CD4-positive, alpha-beta memory T cell (primary cell): Measurements from ENCODE around the gene RNF207. TPM values are rescaled to one million over a fixed set of nuclear protein-coding genes. Genes with fewer than 3 reads are reported as not detected.

Source experiments
- CTCF ChIA-PET: fragments of 350-600 bp; sonication (Branson Sonifier 250); formaldehyde crosslinking; loops from one replicate; lab custom pipeline; 2021; ENCODE audit warnings: inconsistent platforms; ENCODE audit not compliant: partially characterized antibody; lab: Charles Lee
- POLR2A ChIA-PET: fragments of 350-600 bp; sonication (Branson Sonifier 250); formaldehyde crosslinking; loops from one replicate; lab custom pipeline; 2021; ENCODE audit not compliant: partially characterized antibody; lab: Charles Lee
- DNase-seq, 5 donors: peaks; one replicate each; pipeline versions ENCODE4 v3.0.0 to v3.0.0-alpha.2; 2020 to 2022; ENCODE audit warnings: mixed read lengths in 1 of 5
- H3K27ac ChIP-seq: one replicate; pipeline ENCODE4 v1.7.0; 2013; ENCODE audit warnings: low read depth, low read length
- H3K27me3 ChIP-seq: 2 replicates; pipeline ENCODE4 v1.7.0; 2013; ENCODE audit warnings: mild to moderate bottlenecking, low read length, moderate library complexity; ENCODE audit not compliant: insufficient read depth
- H3K36me3 ChIP-seq: 2 replicates; pipeline ENCODE4 v1.7.0; 2013; ENCODE audit warnings: mild to moderate bottlenecking, low read length, moderate library complexity; ENCODE audit not compliant: insufficient read depth
- H3K4me1 ChIP-seq: 2 replicates; pipeline ENCODE4 v1.7.0; 2013; ENCODE audit warnings: mild to moderate bottlenecking, low read length, moderate library complexity; ENCODE audit not compliant: insufficient read depth
- H3K4me3 ChIP-seq, 2 donors: one replicate each; pipeline ENCODE4 v1.7.0; 2013; ENCODE audit warnings: low read length in 2 of 2, mild to moderate bottlenecking in 1 of 2
- H3K9me3 ChIP-seq, 2 donors: one replicate each; pipeline ENCODE4 v1.7.0; 2013; ENCODE audit warnings: low read length in 2 of 2, control low read depth in 1 of 2; ENCODE audit not compliant: control insufficient read depth in 1 of 2
- H3K27ac Mint-ChIP-seq, 7 donors: one replicate each; pipeline ENCODE4 v1.8.0; 2020 to 2021; ENCODE audit warnings: mixed read lengths in 7 of 7, mild to moderate bottlenecking in 6 of 7, inconsistent platforms in 3 of 7, moderate library complexity in 3 of 7
- H3K27me3 Mint-ChIP-seq, 2 donors: one replicate each; pipeline ENCODE4 v1.8.0; 2020 to 2021; ENCODE audit warnings: mixed read lengths in 2 of 2
- H3K36me3 Mint-ChIP-seq, 2 donors: one replicate each; pipeline ENCODE4 v1.8.0; 2020 to 2021; ENCODE audit warnings: mixed read lengths in 2 of 2, inconsistent platforms in 1 of 2, mild to moderate bottlenecking in 1 of 2
- H3K4me1 Mint-ChIP-seq, 4 donors: one replicate each; pipeline ENCODE4 v1.8.0; 2020 to 2021; ENCODE audit warnings: mixed read lengths in 4 of 4, mild to moderate bottlenecking in 1 of 4
- H3K4me3 Mint-ChIP-seq, 8 donors: one replicate each; pipeline ENCODE4 v1.8.0; 2020 to 2021; ENCODE audit warnings: mixed read lengths in 8 of 8, mild to moderate bottlenecking in 7 of 8, moderate library complexity in 6 of 8, inconsistent platforms in 3 of 8
- H3K9me3 Mint-ChIP-seq, 8 donors: one replicate each; pipeline ENCODE4 v1.8.0; 2020 to 2021; ENCODE audit warnings: mixed read lengths in 8 of 8, mild to moderate bottlenecking in 5 of 8, inconsistent platforms in 3 of 8, moderate library complexity in 1 of 8
- intact Hi-C: fragments of 100-400 bp; cut with micrococcal nuclease; formaldehyde crosslinking; loops from one replicate; pipeline ENCODE4 v1.15.1; 2023
- polyA plus RNA-seq, 2 donors: library from polyadenylated mRNA; unstranded; fragments of 300-500 nt; fragmentation: Illumina TruSeq; gene quantifications; one replicate each; pipeline ENCODE4 v1.2.3, GENCODE V29; 2021
- total RNA-seq, 2 experiments: library from RNA; stranded (reverse); gene quantifications; one replicate each; pipeline ENCODE4 v1.2.3, GENCODE V29; 2021

Gene RNF207
- total and polyA plus RNA-seq, 4 experiments from 2014 or later: 1.7 to 9.4 (median 5.3) TPM

GRCh38 chr1:6244401-6245049, 38.6 kb downstream of the RNF207 start:
- Mint-ChIP-seq H3K27me3 (peaks cover 36 to 40% of the 10 kb centered on the region in 2 donors), H3K9me3 (peaks cover 0 to 2% (median 0%) of the 10 kb centered on the region in 8 donors), H3K4me1 (peaks cover 6 to 29% (median 13%) of the 10 kb centered on the region in 4 donors), H3K4me3 (peak overlapping the region in 1 of 8 donors; percentile 25), H3K36me3 (no peaks in the 10 kb centered on the region), H3K27ac (peak overlapping the region in 2 of 7 donors; percentile 44 to 90)
- Histone ChIP-seq H3K36me3 (no peaks in the 10 kb centered on the region), H3K4me1 (peaks cover 23% of the 10 kb centered on the region), H3K9me3 (no peaks in the 10 kb centered on the region), H3K4me3 (no peak overlapping the region), H3K27me3 (peaks cover 48% of the 10 kb centered on the region), H3K27ac (no peak overlapping the region)
- intact Hi-C loops: loop anchor here (2.0 to 10.0 kb wide), 4 partner anchors 37 to 252 kb away; partner anchors contain the start of genes NPHP4 and RNF207
- no peak for DNase-seq
- POLR2A ChIA-PET: interaction anchor here (0.7 to 1.0 kb wide), 4 partner anchors 10 to 179 kb away, joined by 3 to 4 read pairs (median 4); no protein-coding TSS in a partner anchor
- CTCF ChIA-PET: interaction anchor here (0.6 to 5.3 kb wide), 15 partner anchors 9 to 734 kb away, joined by 3 to 66 read pairs (median 4); partner anchors contain the start of gene ICMT

GRCh38 chr1:6245086-6245868, 39.4 kb downstream of the RNF207 start:
- Mint-ChIP-seq H3K27ac (peak overlapping the region in 1 of 7 donors; percentile 44), H3K4me3 (no peak overlapping the region), H3K9me3 (peaks cover 0 to 2% (median 0%) of the 10 kb centered on the region in 8 donors), H3K27me3 (peaks cover 30 to 42% of the 10 kb centered on the region in 2 donors), H3K4me1 (peaks cover 8 to 29% (median 13%) of the 10 kb centered on the region in 4 donors), H3K36me3 (no peaks in the 10 kb centered on the region)
- Histone ChIP-seq H3K9me3 (no peaks in the 10 kb centered on the region), H3K27me3 (peaks cover 43% of the 10 kb centered on the region), H3K4me1 (peaks cover 23% of the 10 kb centered on the region), H3K27ac (no peak overlapping the region), H3K4me3 (no peak overlapping the region), H3K36me3 (no peaks in the 10 kb centered on the region)
- ChIA-PET CTCF (interaction anchor here (0.6 to 5.3 kb wide), 21 partner anchors 9 to 735 kb away, joined by 3 to 66 read pairs (median 4); partner anchors contain the start of gene ICMT), POLR2A (interaction anchor here (0.7 to 1.0 kb wide), 4 partner anchors 10 to 178 kb away, joined by 3 to 4 read pairs (median 4); no protein-coding TSS in a partner anchor)
- intact Hi-C loops: loop anchor here (2.0 to 10.0 kb wide), 4 partner anchors 38 to 253 kb away; partner anchors contain the start of genes NPHP4 and RNF207
- DNase-seq: peak; percentile 67 to 78 (median 75)

- H3K27me3 ChIP-seq: peaks cover 36% of the 10 kb centered on the region
- ChIA-PET POLR2A (interaction anchor here (0.7 to 1.4 kb wide), 3 partner anchors 10 to 150 kb away, joined by 3 to 6 read pairs (median 3); partner anchors contain the start of gene ICMT), CTCF (interaction anchor here (0.7 to 5.3 kb wide), 30 partner anchors 8 to 735 kb away, joined by 3 to 66 read pairs (median 4); partner anchors contain the start of gene RNF207)
- peaks cover 28 to 40% of the 10 kb centered on the region in 2 donors for H3K27me3 Mint-ChIP-seq
- no peaks in the 10 kb centered on the region for H3K9me3 ChIP-seq
- H3K9me3 Mint-ChIP-seq: peaks cover 0 to 2% (median 0%) of the 10 kb centered on the region in 8 donors
- peak overlapping the region in 1 of 8 donors; percentile 34 for H3K4me3 Mint-ChIP-seq
- intact Hi-C loops: loop anchor here (1.0 to 10.0 kb wide), 8 partner anchors 39 to 254 kb away; partner anchors contain the start of genes NPHP4 and RNF207
- no peaks in the 10 kb centered on the region for H3K36me3 ChIP-seq
- peaks cover 8 to 29% (median 13%) of the 10 kb centered on the region in 4 donors for H3K4me1 Mint-ChIP-seq
- H3K27ac ChIP-seq: no peak overlapping the region
- no peaks in the 10 kb centered on the region for H3K36me3 Mint-ChIP-seq
- peak overlapping the region in 2 of 7 donors; percentile 85 for H3K27ac Mint-ChIP-seq
- no peak for DNase-seq
- H3K4me1 ChIP-seq: peaks cover 23% of the 10 kb centered on the region
- H3K4me3 ChIP-seq: no peak overlapping the region
Measured at GRCh38 chr1:6245869-6246496, 40.1 kb downstream of the RNF207 start.

GRCh38 chr1:6246497-6247467, 40.9 kb downstream of the RNF207 start:
- peaks cover 5 to 22% (median 8%) of the 10 kb centered on the region in 4 donors for H3K4me1 Mint-ChIP-seq
- peaks cover 0 to 2% (median 0%) of the 10 kb centered on the region in 8 donors for H3K9me3 Mint-ChIP-seq
- intact Hi-C loops: loop anchor here (1.0 to 10.0 kb wide), 7 partner anchors 39 to 254 kb away; partner anchors contain the start of genes NPHP4 and RNF207
- H3K9me3 ChIP-seq: no peaks in the 10 kb centered on the region
- H3K27me3 ChIP-seq: peaks cover 30% of the 10 kb centered on the region
- H3K36me3 ChIP-seq: no peaks in the 10 kb centered on the region
- POLR2A ChIA-PET: interaction anchor here (0.6 to 2.5 kb wide), 5 partner anchors 11 to 217 kb away, joined by 3 to 7 read pairs (median 3); partner anchors contain the start of gene ICMT
- H3K27ac Mint-ChIP-seq: peak overlapping the region in 2 of 7 donors; percentile 85
- peaks cover 20% of the 10 kb centered on the region for H3K4me1 ChIP-seq
- CTCF ChIA-PET: interaction anchor here (0.7 to 5.3 kb wide), 38 partner anchors 9 to 736 kb away, joined by 3 to 66 read pairs (median 4); partner anchors contain the start of gene RNF207
- H3K27me3 Mint-ChIP-seq: peaks cover 20 to 34% of the 10 kb centered on the region in 2 donors
- no peaks in the 10 kb centered on the region for H3K36me3 Mint-ChIP-seq
- H3K4me3 ChIP-seq: no peak overlapping the region
- DNase-seq: peak; percentile 71 to 79 (median 72)
- peak overlapping the region; percentile 5 to 87 (median 54) for H3K4me3 Mint-ChIP-seq
- H3K27ac ChIP-seq: no peak overlapping the region

- ChIA-PET POLR2A (interaction anchor here (2.5 kb wide), 1 partner anchor 157 kb away, joined by 7 read pairs; no protein-coding TSS in a partner anchor), CTCF (interaction anchor here (0.7 to 5.3 kb wide), 16 partner anchors 10 to 216 kb away, joined by 3 to 66 read pairs (median 6); no protein-coding TSS in a partner anchor)
- Mint-ChIP-seq H3K4me3 (peak overlapping the region in 1 of 8 donors; percentile 14), H3K36me3 (no peaks in the 10 kb centered on the region), H3K27ac (no peak overlapping the region), H3K9me3 (peaks cover 0 to 2% (median 0%) of the 10 kb centered on the region in 8 donors), H3K4me1 (peaks cover 5 to 21% (median 8%) of the 10 kb centered on the region in 4 donors), H3K27me3 (peaks cover 20 to 36% of the 10 kb centered on the region in 2 donors)
- intact Hi-C loops: loop anchor here (5.0 to 10.0 kb wide), 3 partner anchors 40 to 255 kb away; partner anchors contain the start of genes NPHP4 and RNF207
- H3K27ac ChIP-seq: no peak overlapping the region
- no peaks in the 10 kb centered on the region for H3K9me3 ChIP-seq
- H3K4me1 ChIP-seq: peaks cover 18% of the 10 kb centered on the region
- H3K27me3 ChIP-seq: peaks cover 30% of the 10 kb centered on the region
- H3K4me3 ChIP-seq: no peak overlapping the region
- no peaks in the 10 kb centered on the region for H3K36me3 ChIP-seq
- DNase-seq: no peak
Measured at GRCh38 chr1:6247651-6248050, 41.7 kb downstream of the RNF207 start.
